Muscle of back (tissue), 13 donors: ENCODE results near the gene IKZF3. TPM values are rescaled to one million over a fixed set of nuclear protein-coding genes. Genes with fewer than 3 reads are reported as not detected.
"Not testable (repeated sequence)": the region's sequence is repeated elsewhere in the genome, so short reads cannot be mapped to it uniquely, and the experiment has no call there.

Experiments
- DNase-seq, 3 donors: peaks; one replicate each; pipeline versions ENCODE4 v3.0.0 to v3.0.0-alpha.2; 2013
- long read RNA-seq, 9 donors: transcript quantifications; one replicate each; lab custom pipeline, GENCODE V29; 2026
- polyA plus RNA-seq, 10 donors: library from polyadenylated mRNA; unstranded; fragments of 120-200 nt; gene quantifications; one replicate each; pipeline ENCODE4 v1.2.1, GENCODE V29; 2013; ENCODE audit not compliant: insufficient read length in 10 of 10

Gene IKZF3
- polyA plus RNA-seq, result 1 to 10 TPM in 1 of 10 donors, under 1 TPM in 9; 0.08 to 2.1 (median 0.26) TPM
- long read RNA-seq, donor 1, result 0 reads
- long read RNA-seq, donor 2, result 0 reads
- long read RNA-seq, donor 3, result 0 reads
- long read RNA-seq, donor 4, result 0 reads
- long read RNA-seq, donor 5, result 0 reads
- long read RNA-seq, donor 6, result 0 reads
- long read RNA-seq, donor 7, result 0 reads
- long read RNA-seq, donor 8, result 0 reads
- long read RNA-seq, donor 9, result 0 reads

GRCh38 chr17:39863918-39864746 is at the start of gene IKZF3:
TSS of gene IKZF3 (minus strand) at chr17:39864312. CDS start at chr17:39864126, 186 bp downstream.
- DNase-seq, result peak; percentile 18 to 69 (median 36)

GRCh38 chr17:39908789-39909352 is 44.8 kb upstream of the IKZF3 start:
- no peak for DNase-seq

GRCh38 chr17:39904990-39905288 is 40.8 kb upstream of the IKZF3 start:
- DNase-seq, result no peak

GRCh38 chr17:39903158-39903884 is 39.2 kb upstream of the IKZF3 start:
- no peak for DNase-seq

- DNase-seq, result not testable (repeated sequence)
These were observed 37.9 kb upstream of the IKZF3 start for GRCh38 chr17:39902027-39902426.

GRCh38 chr17:39899215-39899614 is 35.1 kb upstream of the IKZF3 start:
- no peak for DNase-seq

GRCh38 chr17:39898088-39898487 is 34.0 kb upstream of the IKZF3 start:
- DNase-seq, result no peak

- DNase-seq, result no peak
These were observed 30.7 kb upstream of the IKZF3 start for GRCh38 chr17:39894681-39895376.

GRCh38 chr17:39889200-39889599 is 25.1 kb upstream of the IKZF3 start:
- no peak for DNase-seq

- no peak for DNase-seq
These were observed 23.0 kb upstream of the IKZF3 start for GRCh38 chr17:39887078-39887477.

- not testable (repeated sequence) for DNase-seq
These were observed 22.0 kb upstream of the IKZF3 start for GRCh38 chr17:39886102-39886501.

GRCh38 chr17:39872751-39873150 is 8.6 kb upstream of the IKZF3 start:
- DNase-seq, result no peak

GRCh38 chr17:39871801-39872200 is 7.7 kb upstream of the IKZF3 start:
- DNase-seq, result no peak

GRCh38 chr17:39870776-39871175 is 6.7 kb upstream of the IKZF3 start:
- DNase-seq, result no peak

GRCh38 chr17:39868554-39868942 is 4.4 kb upstream of the IKZF3 start:
- DNase-seq, result no peak

GRCh38 chr17:39867880-39868553 is 3.9 kb upstream of the IKZF3 start, which contains the start of gene ZPBP2:
TSS of gene ZPBP2 (plus strand) at chr17:39868202. CDS start at chr17:39868355, 153 bp downstream.
- DNase-seq, result peak in 1 of 3 donors; percentile 20

GRCh38 chr17:39867084-39867879 is 3.2 kb upstream of the IKZF3 start:
- DNase-seq, result no peak

- DNase-seq, result no peak
These were observed 2.1 kb upstream of the IKZF3 start for GRCh38 chr17:39866013-39866730.

- DNase-seq, result no peak
These were observed 731 bp downstream of the IKZF3 start for GRCh38 chr17:39863244-39863917.
